ENCODE measurements around the gene AEBP2. TPM values are rescaled to one million over a fixed set of nuclear protein-coding genes. Genes with fewer than 3 reads are reported as not detected.

The AEBP2 gene
- total and polyA plus RNA-seq, 2 donors (not counting 3 experiments of a cell fraction or from before 2014, with no cell fraction given) = 8.8 to 42.2 TPM

- H3K79me2 ChIP-seq (ENCODE audit: control insufficient read depth, insufficient read depth, low read length) = peaks cover 78% of the 10 kb centered on the region
- POLR2A ChIA-PET = no interaction called here
- BruUV-seq (replicated peaks) = no TSS peak
Measured at GRCh38 chr12:19477071-19477470, 37.8 kb downstream of the AEBP2 start.

More at GRCh38 chr12:19477071-19477470, 37.8 kb downstream of the AEBP2 start:
- Histone ChIP-seq H3K27me3 (ENCODE audit: control insufficient read depth in 2 of 2, insufficient read depth in 2 of 2, low read length in 2 of 2) (no peaks in the 10 kb centered on the region), H3K27ac (ENCODE audit: insufficient read depth, low read depth, low read length) (no peak overlapping the region), H4K20me1 (replicated peaks; ENCODE audit: control insufficient read depth, extremely low read depth, insufficient read depth, low read length) (no peaks in the 10 kb centered on the region), H3K9ac (replicated peaks; ENCODE audit: extremely low read depth, insufficient read depth, low read length) (no peak overlapping the region), H3K4me3 (replicated peaks in 1 of 3; ENCODE audit: insufficient read depth in 1 of 3, low read depth in 1 of 3, low read length in 3 of 3) (no peak overlapping the region), H3K4me2 (ENCODE audit: insufficient read depth, low read length) (no peak overlapping the region), H3K4me1 (ENCODE audit: control insufficient read depth, extremely low read depth, insufficient read depth, low read length) (no peaks in the 10 kb centered on the region), H3K9me1 (replicated peaks; ENCODE audit: control insufficient read depth, extremely low read depth, insufficient read depth, low read length) (no peaks in the 10 kb centered on the region), H2AFZ (ENCODE audit: low read depth, low read length) (no peak overlapping the region), H3K36me3 (ENCODE audit: control insufficient read depth in 2 of 2, extremely low read depth in 1 of 2, insufficient read depth in 2 of 2, low read length in 2 of 2) (peaks cover 0 to 4% of the 10 kb centered on the region in 2 experiments), H3K9me3 (replicated peaks; ENCODE audit: control insufficient read depth, insufficient read depth, low read length) (no peaks in the 10 kb centered on the region)
- CTCF ChIA-PET = no interaction called here
- intact Hi-C loops (cut with micrococcal nuclease) (no loop called here), dilution Hi-C loops (cut with MboI; ENCODE audit: extremely low pct_ligation_motif_present, low sequenced_read_pairs) (no loop called here)
- TF ChIP-seq FOS (IDR thresholded peaks at IDR 0.05; ENCODE audit: borderline replicate concordance, insufficient read depth, low read length) = no peak
- TF ChIP-seq MYC (IDR thresholded peaks at IDR 0.05; ENCODE audit: low read depth, low read length) = no peak
- TF ChIP-seq JUN (IDR thresholded peaks at IDR 0.05; ENCODE audit: borderline replicate concordance, insufficient read depth, insufficient read length, low read depth) = no peak
- TF ChIP-seq CTCF (IDR thresholded peaks at IDR 0.05; ENCODE audit: extremely low read depth in 1 of 2, insufficient read depth in 1 of 2, low read depth in 1 of 2, low read length in 2 of 2) = no peak
- TF ChIP-seq POLR2A (IDR thresholded peaks at IDR 0.05; ENCODE audit: low read depth, low read length) = no peak
- no peak for TF ChIP-seq EZH2 (IDR thresholded peaks at IDR 0.05; ENCODE audit: borderline replicate concordance, low read depth, low read length, severe bottlenecking)
- TF ChIP-seq GATA2 (IDR thresholded peaks at IDR 0.05; ENCODE audit: insufficient read depth, insufficient read length, low read depth, low read length) = no peak
- TF ChIP-seq POLR2AphosphoS5 (IDR thresholded peaks at IDR 0.05; ENCODE audit: insufficient read depth, low read depth, low read length) = no peak
- no peak for TF ChIP-seq MAX (IDR thresholded peaks at IDR 0.05; ENCODE audit: insufficient read depth, insufficient read length)
- FAIRE-seq (no peak), DNase-seq (ENCODE audit: low read depth, low spot score) (no peak)

Data from endothelial cell of umbilical vein (primary cell).